SK-N-SH (cell line): Measurements from ENCODE around the gene CHCHD5.
"Not testable (repeated sequence)": the region's sequence is repeated elsewhere in the genome, so short reads cannot be mapped to it uniquely, and the experiment has no call there.

ENCODE experiments used
- CTCF ChIP-seq: fragments of 200-600 bp; sonication (generic); IDR thresholded peaks from 2 replicates; pipeline ENCODE4 v1.6.1; 2017; ENCODE audit warnings: antibody characterized with exemption, mild to moderate bottlenecking, moderate library complexity
- PBX3 ChIP-seq: IDR thresholded peaks from 2 replicates; pipeline ENCODE4; 2012
- POLR2AphosphoS5 ChIP-seq: IDR thresholded peaks from 2 replicates; pipeline ENCODE4 v1.6.1; 2012; ENCODE audit warnings: low read depth, low read length
- RAD21 ChIP-seq: IDR thresholded peaks from 2 replicates; pipeline ENCODE4 v1.6.1; 2012; ENCODE audit warnings: mild to moderate bottlenecking, low read length
- RXRA ChIP-seq: IDR thresholded peaks from 2 replicates; pipeline ENCODE4 v1.4.0; 2012; ENCODE audit warnings: low read depth, mild to moderate bottlenecking, borderline replicate concordance
- TCF12 ChIP-seq: IDR thresholded peaks from 2 replicates; pipeline ENCODE4 v1.4.0; 2012
- USF2 ChIP-seq: fragments of 150-350 bp; IDR thresholded peaks from 2 replicates; pipeline ENCODE4 v1.6.1; 2017; ENCODE audit warnings: antibody characterized with exemption, low read length, low read depth, borderline replicate concordance

DNA sequence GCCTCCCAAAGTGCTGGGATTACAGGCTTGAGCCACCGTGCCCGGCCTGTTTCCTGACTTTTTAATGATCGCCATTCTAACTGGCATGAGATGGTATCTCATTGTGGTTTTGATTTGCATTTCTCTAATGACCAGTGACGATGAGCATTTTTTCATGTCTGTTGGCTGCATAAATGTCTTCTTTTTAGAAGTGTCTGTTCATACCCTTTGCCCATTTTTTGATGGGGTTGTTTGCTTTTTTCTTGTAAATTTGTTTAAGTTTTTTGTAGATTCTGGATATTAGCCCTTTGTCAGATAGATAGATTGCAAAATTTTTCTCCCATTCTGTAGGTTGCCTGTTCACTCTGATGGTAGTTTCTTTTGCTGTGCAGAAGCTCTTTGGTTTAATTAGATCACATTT lies 24.9 kb downstream of the CHCHD5 start:
- not testable (repeated sequence) for TF ChIP-seq RXRA, CTCF, RAD21, TCF12, POLR2AphosphoS5, USF2, PBX3
